ENCODE data around the gene DUSP8.
"Not testable (repeated sequence)": the region's sequence is repeated elsewhere in the genome, so short reads cannot be mapped to it uniquely, and the experiment has no call there.

The DUSP8 gene

DNA sequence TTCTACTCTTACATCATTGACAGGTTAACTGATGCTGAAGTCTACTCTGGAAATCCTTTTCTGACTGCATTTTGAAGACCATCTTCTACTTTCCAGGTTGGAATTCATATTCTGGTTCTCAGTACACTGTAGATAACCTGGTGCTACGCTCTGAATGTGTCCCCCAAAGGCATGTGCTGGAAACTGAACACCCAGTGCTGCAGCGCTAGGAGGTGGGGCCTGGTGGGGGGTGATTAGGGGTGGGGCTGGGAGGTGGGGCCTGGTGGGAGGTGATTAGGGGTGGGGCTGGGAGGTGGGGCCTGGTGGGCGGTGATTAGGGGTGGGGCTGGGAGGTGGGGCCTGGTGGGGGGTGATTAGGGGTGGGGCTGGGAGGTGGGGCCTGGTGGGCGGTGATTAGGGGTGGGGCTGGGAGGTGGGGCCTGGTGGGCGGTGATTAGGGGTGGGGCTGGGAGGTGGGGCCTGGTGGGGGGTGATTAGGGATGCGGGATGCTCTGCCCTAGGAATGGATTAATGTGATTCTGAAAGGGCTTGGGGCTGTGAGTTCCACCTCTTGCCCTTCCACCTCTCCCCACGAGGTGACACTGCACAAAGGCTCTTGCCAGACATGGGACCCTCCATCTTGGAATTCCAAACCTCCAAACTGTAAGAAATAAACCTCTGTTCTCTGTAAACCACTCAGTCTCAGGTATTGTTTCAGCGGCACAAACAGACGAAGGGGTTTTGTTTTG lies 59.4 kb downstream of the DUSP8 start:
- not testable (repeated sequence) for DNase-seq

DNA sequence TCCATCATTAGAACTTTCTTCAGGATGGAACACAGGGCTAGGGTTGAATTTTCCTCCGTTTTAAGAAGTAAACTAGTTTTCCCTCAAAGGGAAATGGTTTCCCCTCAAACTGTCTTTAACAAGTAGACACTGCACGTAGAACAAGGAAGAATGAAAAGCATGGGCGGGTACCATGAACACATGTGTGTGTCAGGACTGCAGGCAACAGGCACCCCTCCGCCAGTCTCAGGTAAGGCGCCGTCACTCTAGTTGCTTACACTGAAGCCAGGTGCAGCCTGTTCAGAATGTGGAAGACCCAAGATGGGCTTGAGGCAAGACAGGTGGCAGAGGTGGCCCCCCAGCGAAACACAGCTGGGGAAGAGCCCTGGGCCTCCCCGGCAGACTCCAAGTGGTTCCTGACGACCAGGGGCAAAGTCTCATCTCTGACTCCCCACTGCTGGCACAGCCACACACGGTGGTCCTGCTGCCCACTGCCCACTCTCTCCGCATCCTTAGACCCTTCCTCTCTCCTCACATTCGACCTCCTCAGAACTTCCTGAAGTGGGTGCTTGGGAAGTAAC lies 60.1 kb downstream of the DUSP8 start:
- DNase-seq = no peak

DNA sequence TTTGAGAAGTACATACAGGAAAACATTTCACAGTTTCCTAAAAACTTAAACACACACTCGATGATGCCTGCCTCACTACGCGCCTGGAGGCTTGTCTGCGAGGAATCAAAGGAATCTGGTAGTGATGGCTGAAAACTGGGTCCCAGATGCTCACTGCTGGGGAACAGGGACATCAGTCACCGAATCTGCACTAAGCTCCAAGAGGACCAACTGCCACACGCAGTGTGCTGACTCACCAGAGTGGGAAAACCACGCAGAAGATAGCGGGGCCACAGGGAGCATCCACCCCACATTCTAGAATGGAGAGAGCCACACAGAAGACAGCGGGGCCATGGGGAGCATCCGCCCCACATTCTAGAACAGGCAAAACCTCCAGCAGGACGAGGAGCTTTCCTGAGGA lies 61.1 kb downstream of the DUSP8 start:
- DNase-seq = no peak

GRCh38 chr11:1510351-1510750 lies 61.7 kb downstream of the DUSP8 start:
- DNase-seq = not testable (repeated sequence)

GRCh38 chr11:1509626-1510255 lies 62.3 kb downstream of the DUSP8 start:
- DNase-seq = no peak

GRCh38 chr11:1508986-1509385 lies 63.1 kb downstream of the DUSP8 start:
- no peak for DNase-seq

DNA sequence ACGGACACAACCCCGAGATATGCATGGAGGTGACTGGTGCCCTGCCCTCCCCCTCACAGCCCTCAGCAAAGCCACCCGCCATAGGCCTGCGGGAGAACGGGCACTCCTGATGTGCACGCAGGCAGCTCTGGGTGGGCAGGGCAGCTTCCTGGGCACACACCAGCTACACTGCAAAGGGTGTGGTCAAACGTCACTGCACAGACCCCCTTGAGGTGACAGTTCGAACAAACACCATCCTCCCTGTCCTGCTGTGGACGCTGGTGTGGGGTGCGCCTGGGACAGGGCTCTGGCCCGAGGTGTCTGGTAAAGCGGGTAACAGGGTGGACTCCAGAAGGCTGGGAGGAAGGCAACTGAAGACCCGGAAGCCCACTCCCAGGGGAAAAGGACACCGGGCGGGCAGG lies 63.6 kb downstream of the DUSP8 start:
- no peak for DNase-seq

- DNase-seq = no peak
Measured at GRCh38 chr11:1507381-1508140, 64.5 kb downstream of the DUSP8 start.

DNA sequence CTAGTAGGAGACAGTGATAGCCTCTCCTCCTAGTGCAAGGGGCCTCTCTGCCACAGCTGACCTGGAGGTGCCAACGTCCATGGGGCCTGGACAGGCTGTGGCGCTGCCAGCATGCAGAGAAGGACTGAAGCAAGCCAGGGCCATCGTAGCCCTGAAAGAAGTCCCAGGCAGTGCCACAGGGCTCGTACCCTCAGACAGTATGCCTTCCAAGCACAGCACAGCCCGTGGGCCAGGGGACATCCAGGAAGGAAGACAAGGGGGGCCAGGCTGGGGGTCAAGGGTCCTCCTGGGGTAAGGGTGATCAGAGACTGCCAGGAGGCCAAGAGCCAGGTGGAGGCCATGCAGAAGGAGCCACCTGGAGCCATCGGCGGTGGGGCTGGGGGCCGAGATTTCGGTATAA lies 65.1 kb downstream of the DUSP8 start:
- no peak for DNase-seq

DNA sequence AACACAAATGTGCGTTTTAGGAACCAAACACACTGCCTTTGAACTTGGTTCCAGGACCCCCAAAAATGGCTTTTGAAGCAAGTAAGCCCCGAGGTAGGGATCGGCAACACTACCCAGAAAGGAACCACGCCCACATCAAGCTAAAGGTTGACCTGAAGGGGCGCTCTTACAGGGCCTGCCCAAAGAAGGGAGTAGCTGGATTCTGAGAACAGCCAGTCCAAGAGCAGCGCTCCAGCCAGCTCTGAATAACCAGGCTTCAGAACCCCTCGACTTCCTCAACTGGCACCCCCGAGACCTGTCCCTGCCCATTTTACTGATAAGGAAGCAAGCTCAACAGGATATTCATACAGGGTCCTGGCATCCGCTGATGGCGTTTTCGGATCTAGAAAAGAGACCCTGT lies 66.6 kb downstream of the DUSP8 start:
- no peak for DNase-seq

DNA sequence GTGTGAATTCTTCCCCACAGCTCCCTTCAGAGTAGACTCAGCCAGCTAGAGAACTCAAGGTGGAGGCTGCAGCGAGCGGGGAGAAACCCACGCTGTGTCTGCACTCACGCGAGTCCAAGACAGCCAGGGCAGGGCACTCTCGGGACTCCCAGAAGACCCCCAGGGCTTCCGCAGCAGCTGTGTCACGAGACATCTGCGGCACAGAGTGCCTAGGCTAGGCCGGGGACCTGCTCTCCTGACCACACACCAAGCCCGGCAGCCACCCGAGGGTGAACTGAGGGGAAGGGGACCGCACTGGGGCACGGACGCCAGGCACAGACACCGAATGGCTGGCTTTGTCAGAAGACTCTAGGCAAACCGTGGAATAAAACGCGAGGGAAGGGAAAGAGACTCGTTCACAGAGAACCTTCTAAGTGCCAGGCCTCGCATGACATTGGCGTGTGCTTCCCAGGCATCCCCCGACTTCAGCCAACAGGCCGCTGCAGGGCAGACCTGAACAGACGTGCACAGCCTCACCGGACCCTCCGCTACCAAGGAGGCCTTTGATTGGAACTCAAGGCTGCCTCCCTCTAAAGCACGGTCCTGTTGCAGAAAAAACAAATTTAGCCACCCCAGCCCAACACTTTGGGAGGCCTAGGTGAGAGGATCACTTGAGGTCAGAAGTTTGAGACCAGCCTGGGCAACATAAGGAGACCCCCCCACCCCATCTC lies 67.3 kb downstream of the DUSP8 start:
- no peak for DNase-seq

- no peak for DNase-seq
Measured at GRCh38 chr11:1504138-1504537, 67.9 kb downstream of the DUSP8 start.
